H9 (cell line): ENCODE measurements around the gene MOB3A. TPM values are rescaled to one million over a fixed set of nuclear protein-coding genes. Genes with fewer than 3 reads are reported as not detected.

Experiments
- DNase-seq: peaks from one replicate; pipeline ENCODE4 v3.0.0-alpha.2; 2017
- H2AFZ ChIP-seq: one replicate; pipeline ENCODE4 v1.6.1; 2013; ENCODE audit warnings: mild to moderate bottlenecking, low read length, control low read depth, moderate library complexity
- H2AK5ac ChIP-seq: 2 replicates; pipeline ENCODE4 v1.6.1; 2013; ENCODE audit warnings: low read length, control low read depth, mixed read lengths; ENCODE audit not compliant: insufficient read length
- H2BK120ac ChIP-seq: one replicate; pipeline ENCODE4 v1.6.1; 2013; ENCODE audit warnings: low read depth, mild to moderate bottlenecking, low read length, control low read depth, inconsistent platforms; ENCODE audit not compliant: poor library complexity, severe bottlenecking
- H2BK12ac ChIP-seq: 2 replicates; pipeline ENCODE4 v1.6.1; 2013; ENCODE audit warnings: low read length, control low read depth, mixed read lengths, low read depth; ENCODE audit not compliant: insufficient read length
- H2BK15ac ChIP-seq: 2 replicates; pipeline ENCODE4 v1.6.1; 2013; ENCODE audit warnings: low read depth, low read length, control low read depth
- H2BK20ac ChIP-seq: one replicate; pipeline ENCODE4 v1.6.1; 2013; ENCODE audit warnings: low read depth, mild to moderate bottlenecking, low read length, control low read depth, inconsistent platforms; ENCODE audit not compliant: poor library complexity, severe bottlenecking
- H2BK5ac ChIP-seq: 2 replicates; pipeline ENCODE4 v1.6.1; 2013; ENCODE audit warnings: low read length, control low read depth, mixed read lengths; ENCODE audit not compliant: insufficient read length
- H3K14ac ChIP-seq: 2 replicates; pipeline ENCODE4 v1.6.1; 2013; ENCODE audit warnings: low read length, control low read depth; ENCODE audit not compliant: insufficient read depth
- H3K18ac ChIP-seq: 2 replicates; pipeline ENCODE4 v1.6.1; 2013; ENCODE audit warnings: low read depth, mild to moderate bottlenecking, mixed read lengths, low read length, control low read depth; ENCODE audit not compliant: insufficient read length
- H3K23ac ChIP-seq: 2 replicates; pipeline ENCODE4 v1.6.1; 2013; ENCODE audit warnings: low read length, control low read depth, mixed read lengths, low read depth; ENCODE audit not compliant: insufficient read length
- H3K23me2 ChIP-seq: 2 replicates; pipeline ENCODE4 v1.6.1; 2013; ENCODE audit warnings: low read depth, mild to moderate bottlenecking, mixed read lengths, low read length, control low read depth; ENCODE audit not compliant: insufficient read length, poor library complexity, severe bottlenecking
- H3K27ac ChIP-seq: 2 replicates; pipeline ENCODE4 v1.5.1; 2013; ENCODE audit warnings: low read length, control low read depth, mixed read lengths, low read depth; ENCODE audit not compliant: insufficient read length
- H3K27me3 ChIP-seq: 2 replicates; pipeline ENCODE4 v1.6.1; 2013; ENCODE audit warnings: low read length, control low read depth, inconsistent platforms; ENCODE audit not compliant: insufficient read depth
- H3K4ac ChIP-seq: 2 replicates; pipeline ENCODE4 v1.6.1; 2013; ENCODE audit warnings: low read depth, mild to moderate bottlenecking, control low read depth, inconsistent platforms, low read length, moderate library complexity
- H3K4me1 ChIP-seq: 2 replicates; pipeline ENCODE4 v1.6.1; 2013; ENCODE audit warnings: low read length, control low read depth, inconsistent platforms; ENCODE audit not compliant: insufficient read depth
- H3K4me2 ChIP-seq: 2 replicates; pipeline ENCODE4 v1.6.1; 2013; ENCODE audit warnings: low read length, control low read depth, mixed read lengths; ENCODE audit not compliant: insufficient read length, insufficient read depth
- H3K56ac ChIP-seq: 2 replicates; pipeline ENCODE4 v1.6.1; 2013; ENCODE audit warnings: low read depth, mild to moderate bottlenecking, mixed read lengths, low read length, control low read depth; ENCODE audit not compliant: insufficient read length
- H3K79me1 ChIP-seq: 2 replicates; pipeline ENCODE4 v1.6.1; 2013; ENCODE audit warnings: low read depth, mild to moderate bottlenecking, moderate library complexity, low read length, control low read depth, inconsistent platforms; ENCODE audit not compliant: insufficient read depth, poor library complexity, severe bottlenecking
- H3K79me2 ChIP-seq: 2 replicates; pipeline ENCODE4 v1.6.1; 2013; ENCODE audit warnings: low read length, control low read depth, inconsistent platforms; ENCODE audit not compliant: insufficient read depth
- H3K9ac ChIP-seq: 2 replicates; pipeline ENCODE4 v1.6.1; 2013; ENCODE audit warnings: low read length, control low read depth, mixed read lengths; ENCODE audit not compliant: insufficient read length; ENCODE audit errors: extremely low read depth
- H3K9me3 ChIP-seq: one replicate; pipeline ENCODE4 v1.6.1; 2013; ENCODE audit warnings: low read depth, low read length, inconsistent platforms; ENCODE audit not compliant: control insufficient read depth
- H3T11ph ChIP-seq: one replicate; pipeline ENCODE4 v1.6.1; 2013; ENCODE audit warnings: mild to moderate bottlenecking, low read length, control low read depth, inconsistent platforms
- H4K20me1 ChIP-seq: one replicate; pipeline ENCODE4 v1.6.1; 2013; ENCODE audit not compliant: control insufficient read depth, insufficient read length, insufficient read depth
- H4K5ac ChIP-seq: 2 replicates; pipeline ENCODE4 v1.6.1; 2013; ENCODE audit warnings: low read depth, mild to moderate bottlenecking, mixed read lengths, low read length, control low read depth; ENCODE audit not compliant: insufficient read length
- H4K8ac ChIP-seq: replicated peaks from 2 replicates; pipeline ENCODE4 v1.6.1; 2013; ENCODE audit warnings: low read length, control low read depth, mixed read lengths, low read depth; ENCODE audit not compliant: insufficient read length
- H4K91ac ChIP-seq: 2 replicates; pipeline ENCODE4 v1.6.1; 2013; ENCODE audit warnings: low read depth, mild to moderate bottlenecking, moderate library complexity, mixed read lengths, low read length, control low read depth; ENCODE audit not compliant: insufficient read length
- H3K27ac Mint-ChIP-seq, 3 experiments: 2 replicates in 2 of 3; 3 replicates in 1 of 3; pipeline ENCODE4 v1.8.0; 2020 to 2021; ENCODE audit warnings: mixed read lengths in 3 of 3, mild to moderate bottlenecking in 1 of 3, moderate library complexity in 1 of 3
- H3K27me3 Mint-ChIP-seq: 2 replicates; pipeline ENCODE4 v1.8.0; 2021; ENCODE audit warnings: low read depth, mild to moderate bottlenecking, moderate library complexity, mixed read lengths
- H3K36me3 Mint-ChIP-seq, 3 experiments: 2 replicates in 2 of 3; 3 replicates in 1 of 3; pipeline ENCODE4 v1.8.0; 2020 to 2021; ENCODE audit warnings: low read depth in 3 of 3, mixed read lengths in 3 of 3; ENCODE audit not compliant: insufficient read depth in 1 of 3
- H3K4me1 Mint-ChIP-seq, 2 experiments: 2 replicates each; pipeline ENCODE4 v1.8.0; 2020; ENCODE audit warnings: mixed read lengths in 2 of 2
- H3K4me3 Mint-ChIP-seq, 2 experiments: 2 replicates in 1 of 2; 3 replicates in 1 of 2; pipeline ENCODE4 v1.8.0; 2020 to 2021; ENCODE audit warnings: mild to moderate bottlenecking in 2 of 2, mixed read lengths in 2 of 2, moderate library complexity in 1 of 2
- H3K9me3 Mint-ChIP-seq, 2 experiments: 2 replicates in 1 of 2; 3 replicates in 1 of 2; pipeline ENCODE4 v1.8.0; 2020; ENCODE audit warnings: mild to moderate bottlenecking in 2 of 2, mixed read lengths in 2 of 2, moderate library complexity in 1 of 2
- CTCF ChIP-seq: fragments of 200-600 bp; sonication (generic); conservative IDR thresholded peaks from 3 replicates; pipeline ENCODE4 v1.8.0; 2021; ENCODE audit warnings: antibody characterized with exemption, mild to moderate bottlenecking
- WGBS: extraction: QIAGEN DNeasy Blood & Tissue Kit; methylation state at CpG from one replicate; pipeline ENCODE4 v1.1.7; 2013; ENCODE audit warnings: missing lambda C conversion rate, low lambda C conversion rate, mixed read lengths; ENCODE audit not compliant: insufficient read length; ENCODE audit errors: extremely low coverage; 5-methylcytosine and 5-hydroxymethylcytosine counted together
- total RNA-seq: library from RNA; stranded (reverse); gene quantifications from 2 replicates; pipeline ENCODE4 v1.2.1, GENCODE V29; 2021

Gene MOB3A
- total RNA-seq, 1 experiment from 2014 or later = 11.5 TPM

GRCh38 chr19:2072757-2073551 lies 23.2 kb downstream of the MOB3A start:
- Histone ChIP-seq H2BK5ac (no peak overlapping the region), H2BK12ac (no peak overlapping the region), H3K9me3 (no peaks in the 10 kb centered on the region), H3K4ac (no peak overlapping the region), H3K27ac (no peak overlapping the region), H2BK15ac (no peak overlapping the region), H3K79me2 (no peaks in the 10 kb centered on the region), H3K79me1 (no peaks in the 10 kb centered on the region), H2BK120ac (no peak overlapping the region), H3K27me3 (no peaks in the 10 kb centered on the region), H2BK20ac (no peak overlapping the region), H3K9ac (no peak overlapping the region), H3K4me1 (no peaks in the 10 kb centered on the region), H4K20me1 (no peaks in the 10 kb centered on the region), H4K91ac (no peak overlapping the region), H3K56ac (no peak overlapping the region), H4K8ac (no peak overlapping the region), H3K23me2 (no peaks in the 10 kb centered on the region), H2AK5ac (no peak overlapping the region), H3K4me2 (no peak overlapping the region), H3K14ac (no peak overlapping the region), H2AFZ (no peak overlapping the region), H3K18ac (no peak overlapping the region), H3T11ph (no peak overlapping the region), H4K5ac (no peak overlapping the region), H3K23ac (no peak overlapping the region)
- Mint-ChIP-seq H3K27me3 (no peaks in the 10 kb centered on the region), H3K4me3 (no peak overlapping the region; a peak in 1 of 5 replicates), H3K4me1 (peaks cover 0 to 2% of the 10 kb centered on the region in 2 experiments; a peak in 1 of 4 replicates), H3K27ac (peak overlapping the region in 1 of 3 experiments; percentile 48; a peak in 3 of 7 replicates), H3K36me3 (peaks cover 4 to 27% (median 21%) of the 10 kb centered on the region in 3 experiments), H3K9me3 (no peaks in the 10 kb centered on the region)
- no peak for DNase-seq
- no peak for TF ChIP-seq CTCF
- WGBS = no CpG with 5 or more reads among the region's 32 CpGs
